CD14-positive monocyte (primary cell): ENCODE measurements around the gene DENND6B. TPM values are rescaled to one million over a fixed set of nuclear protein-coding genes. Genes with fewer than 3 reads are reported as not detected.

ENCODE experiments used
- DNase-seq, 3 donors: peaks; one replicate each; pipeline ENCODE4 v3.0.0-alpha.2; 2011 to 2022
- H2AFZ ChIP-seq: 2 replicates; pipeline ENCODE4 v1.6.0; 2012; ENCODE audit warnings: mild to moderate bottlenecking, low read depth, low read length, inconsistent platforms; ENCODE audit not compliant: insufficient read depth, poor library complexity, severe bottlenecking
- H3K27ac ChIP-seq, 2 donors: 1 replicate in 1 of 2; 2 replicates in 1 of 2; pipeline ENCODE4 v1.5.1; 2012 to 2013; ENCODE audit warnings: low read length in 2 of 2, control low read depth in 1 of 2, inconsistent platforms in 1 of 2, low read depth in 1 of 2, mild to moderate bottlenecking in 1 of 2
- H3K27me3 ChIP-seq, 2 donors: one replicate each; pipeline versions ENCODE4 v1.6.0 to v1.6.1; 2011 to 2013; ENCODE audit warnings: low read length in 2 of 2; ENCODE audit not compliant: control insufficient read depth in 2 of 2, insufficient read depth in 2 of 2
- H3K36me3 ChIP-seq, 2 donors: replicated peaks in 1 of 2; 1 replicate in 1 of 2; 2 replicates in 1 of 2; pipeline versions ENCODE4 v1.5.1 to v1.6.1; 2012 to 2013; ENCODE audit warnings: low read length in 2 of 2, control low read depth in 1 of 2, inconsistent platforms in 1 of 2, mild to moderate bottlenecking in 1 of 2; ENCODE audit not compliant: insufficient read depth in 2 of 2, control insufficient read depth in 1 of 2
- H3K4me1 ChIP-seq, 2 donors: 1 replicate in 1 of 2; 2 replicates in 1 of 2; pipeline versions ENCODE4 v1.5.1 to v1.6.1; 2012 to 2013; ENCODE audit warnings: low read length in 2 of 2, control low read depth in 1 of 2, inconsistent platforms in 1 of 2, mild to moderate bottlenecking in 1 of 2, moderate library complexity in 1 of 2; ENCODE audit not compliant: insufficient read depth in 2 of 2, control insufficient read depth in 1 of 2
- H3K4me2 ChIP-seq: replicated peaks from 2 replicates; pipeline ENCODE3; 2012; ENCODE audit warnings: low read length, moderate library complexity, mild to moderate bottlenecking; ENCODE audit not compliant: poor library complexity, severe bottlenecking; ENCODE audit errors: extremely low read depth
- H3K4me3 ChIP-seq, 3 experiments: fragments of 200-600 bp in 1 of 3; sonication (generic) in 1 of 3; replicated peaks in 1 of 3; 1 replicate in 2 of 3; 2 replicates in 1 of 3; pipeline ENCODE4 v1.5.1; 2011 to 2013; ENCODE audit warnings: low read length in 3 of 3, mild to moderate bottlenecking in 3 of 3, control low read depth in 2 of 3, low read depth in 2 of 3, inconsistent platforms in 1 of 3, moderate library complexity in 1 of 3
- H3K79me2 ChIP-seq: 2 replicates; pipeline ENCODE4 v1.6.0; 2012; ENCODE audit warnings: mild to moderate bottlenecking, control low read depth, inconsistent platforms, low read length, moderate library complexity; ENCODE audit not compliant: insufficient read depth
- H3K9ac ChIP-seq: 2 replicates; pipeline ENCODE4 v1.6.0; 2017; ENCODE audit warnings: low read length, mild to moderate bottlenecking; ENCODE audit not compliant: insufficient read depth, poor library complexity, severe bottlenecking
- H3K9me3 ChIP-seq, 2 donors: replicated peaks in 1 of 2; 1 replicate in 1 of 2; 2 replicates in 1 of 2; pipeline versions ENCODE4 v1.5.1 to v1.6.1; 2012 to 2013; ENCODE audit warnings: low read length in 2 of 2, control low read depth in 1 of 2; ENCODE audit not compliant: control insufficient read depth in 1 of 2, insufficient read depth in 1 of 2
- H4K20me1 ChIP-seq: 2 replicates; pipeline ENCODE4 v1.6.0; 2012; ENCODE audit warnings: mild to moderate bottlenecking, low read length, control low read depth, moderate library complexity; ENCODE audit not compliant: insufficient read depth
- H3K27ac Mint-ChIP-seq, 7 donors: one replicate each; pipeline ENCODE4 v1.8.0; 2020; ENCODE audit warnings: mild to moderate bottlenecking in 7 of 7, mixed read lengths in 7 of 7, moderate library complexity in 6 of 7, inconsistent platforms in 2 of 7
- H3K27me3 Mint-ChIP-seq, 3 donors: one replicate each; pipeline ENCODE4 v1.8.0; 2021 to 2022; ENCODE audit warnings: low read depth in 3 of 3, mild to moderate bottlenecking in 3 of 3, mixed read lengths in 3 of 3, moderate library complexity in 3 of 3, inconsistent platforms in 1 of 3
- H3K36me3 Mint-ChIP-seq, 2 donors: one replicate each; pipeline ENCODE4 v1.8.0; 2020; ENCODE audit warnings: mixed read lengths in 2 of 2, inconsistent platforms in 1 of 2, mild to moderate bottlenecking in 1 of 2
- H3K4me1 Mint-ChIP-seq: one replicate; pipeline ENCODE4 v1.8.0; 2020; ENCODE audit warnings: mild to moderate bottlenecking, mixed read lengths
- H3K4me3 Mint-ChIP-seq, 2 donors: one replicate each; pipeline ENCODE4 v1.8.0; 2020; ENCODE audit warnings: mild to moderate bottlenecking in 2 of 2, mixed read lengths in 2 of 2, moderate library complexity in 1 of 2
- H3K9me3 Mint-ChIP-seq, 7 donors: one replicate each; pipeline ENCODE4 v1.8.0; 2020 to 2022; ENCODE audit warnings: mixed read lengths in 7 of 7, mild to moderate bottlenecking in 6 of 7, moderate library complexity in 6 of 7, inconsistent platforms in 2 of 7
- CTCF ChIP-seq: fragments of 200-600 bp; IDR thresholded peaks from one replicate; pipeline ENCODE4 v1.8.0; 2022; ENCODE audit warnings: antibody characterized with exemption, mild to moderate bottlenecking
- WGBS: methylation state at CpG from one replicate; pipeline ENCODE4 v1.1.5; 2013; ENCODE audit warnings: missing lambda C conversion rate; ENCODE audit not compliant: insufficient coverage; 5-methylcytosine and 5-hydroxymethylcytosine counted together
- intact Hi-C, 2 donors: fragments of 100-400 bp; cut with micrococcal nuclease; formaldehyde crosslinking; loops; one replicate each; pipeline versions ENCODE4 v1.15.0 to v1.15.1; 2023
- polyA plus RNA-seq, 3 donors: library from polyadenylated mRNA; depleted of rRNA in 1 of 3; unstranded in 2 of 3; stranded (reverse) in 1 of 3; fragments of 300-500 nt in 2 of 3; fragments of >200 nt in 1 of 3; fragmentation: Illumina TruSeq in 2 of 3; gene quantifications; 1 replicate in 2 of 3; 2 replicates in 1 of 3; pipeline ENCODE4 v1.2.3, GENCODE V29; 2012 to 2021

Gene DENND6B
- polyA plus RNA-seq, 3 donors = 1.7 to 10.6 (median 2.1) TPM

GRCh38 chr22:50317178-50317577 is 9.6 kb downstream of the DENND6B start:
- H3K9me3 Mint-ChIP-seq = no peaks in the 10 kb centered on the region
- no peak overlapping the region for H3K27ac Mint-ChIP-seq
- TF ChIP-seq CTCF = no peak
- no peak overlapping the region for H3K27ac ChIP-seq
- intact Hi-C loops = loop anchor here in 1 of 2 donors (2.0 kb wide), 1 partner anchor 14 kb away; no protein-coding TSS in a partner anchor
- no peaks in the 10 kb centered on the region for H3K27me3 ChIP-seq
- no peaks in the 10 kb centered on the region for H3K9me3 ChIP-seq
- no peak overlapping the region for H3K4me3 Mint-ChIP-seq
- whole genome bisulfite sequencing = 98% methylated on average over 8 of the region's 9 CpGs
- H3K36me3 ChIP-seq = no peaks in the 10 kb centered on the region
- H3K27me3 Mint-ChIP-seq = peaks cover 3 to 7% (median 4%) of the 10 kb centered on the region in 3 donors
- H3K4me1 Mint-ChIP-seq = peaks cover 20% of the 10 kb centered on the region
- peaks cover 0 to 2% of the 10 kb centered on the region in 2 donors for H3K36me3 Mint-ChIP-seq
- H3K4me1 ChIP-seq = peaks cover 22 to 25% of the 10 kb centered on the region in 2 donors
- DNase-seq = no peak
- no peak overlapping the region for H3K4me3 ChIP-seq
- H3K4me2 ChIP-seq = no peak overlapping the region
- H4K20me1 ChIP-seq = no peaks in the 10 kb centered on the region
- H3K9ac ChIP-seq = no peak overlapping the region
- peaks cover 11% of the 10 kb centered on the region for H3K79me2 ChIP-seq
- no peak overlapping the region for H2AFZ ChIP-seq

DNA sequence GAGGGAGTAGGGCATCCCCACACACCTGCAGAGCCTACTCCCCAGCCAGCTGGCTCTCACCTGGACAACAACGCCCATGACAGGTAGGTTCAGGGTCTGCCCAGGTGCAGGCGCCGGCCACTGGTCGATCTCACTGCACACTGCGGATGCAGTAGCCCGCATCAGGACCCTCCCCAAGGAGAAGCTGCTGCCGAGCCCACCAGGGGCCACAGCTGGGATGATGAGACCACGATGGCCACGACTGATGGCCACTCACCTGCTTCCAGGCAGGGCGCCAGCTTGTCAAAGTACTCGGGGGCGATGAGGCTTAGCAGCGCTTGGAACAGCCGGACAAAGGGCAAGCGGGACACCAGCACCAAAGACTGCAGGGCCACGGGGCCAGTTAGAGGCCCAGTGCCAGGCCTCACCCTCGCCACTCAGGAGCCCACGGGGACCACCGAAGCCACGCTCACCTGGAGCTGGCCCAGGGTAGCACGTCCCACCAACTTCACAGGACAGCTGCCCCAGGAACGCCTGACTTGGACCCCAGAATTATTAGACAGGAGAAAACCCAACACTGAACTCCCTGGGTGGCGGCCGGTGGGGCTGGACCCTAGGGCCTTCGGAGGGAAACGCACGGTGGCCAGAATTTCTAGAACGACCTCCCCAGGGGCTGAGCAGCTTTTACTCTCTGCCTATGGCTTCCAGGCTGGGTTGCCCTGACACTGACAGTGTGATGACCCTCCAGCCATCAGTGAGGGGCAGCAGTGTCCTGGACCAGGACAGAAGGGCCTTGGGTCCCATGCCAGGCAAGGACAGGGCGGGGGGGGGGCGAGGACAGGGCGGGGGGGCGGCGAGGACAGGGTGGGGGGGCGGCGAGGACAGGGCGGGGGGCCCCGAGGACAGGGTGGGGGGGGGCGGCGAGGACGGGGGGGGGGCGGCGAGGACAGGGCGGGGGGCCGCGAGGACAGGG is 10.4 kb downstream of the DENND6B start:
- H3K4me1 Mint-ChIP-seq = peaks cover 20% of the 10 kb centered on the region
- Histone ChIP-seq H3K4me3 (no peak overlapping the region), H3K27me3 (no peaks in the 10 kb centered on the region), H3K9me3 (no peaks in the 10 kb centered on the region), H3K27ac (no peak overlapping the region), H4K20me1 (no peaks in the 10 kb centered on the region), H3K79me2 (peaks cover 11% of the 10 kb centered on the region), H2AFZ (no peak overlapping the region), H3K9ac (no peak overlapping the region), H3K4me1 (peaks cover 22 to 25% of the 10 kb centered on the region in 2 donors), H3K4me2 (no peak overlapping the region), H3K36me3 (peaks cover 0 to 4% of the 10 kb centered on the region in 2 donors)
- 94% methylated on average over 28 of the region's 45 CpGs for WGBS
- no peak overlapping the region for H3K27ac Mint-ChIP-seq
- peaks cover 3 to 6% (median 5%) of the 10 kb centered on the region in 3 donors for H3K27me3 Mint-ChIP-seq
- H3K9me3 Mint-ChIP-seq = no peaks in the 10 kb centered on the region
- TF ChIP-seq CTCF = no peak
- DNase-seq = no peak
- H3K36me3 Mint-ChIP-seq = peaks cover 2 to 5% of the 10 kb centered on the region in 2 donors
- intact Hi-C loops = loop anchor here in 1 of 2 donors (2.0 kb wide), 1 partner anchor 14 kb away; no protein-coding TSS in a partner anchor
- H3K4me3 Mint-ChIP-seq = no peak overlapping the region
